Right cardiac atrium (tissue), 5 donors: ENCODE data around the gene ZNF438. TPM values are rescaled to one million over a fixed set of nuclear protein-coding genes. Genes with fewer than 3 reads are reported as not detected.
"Not testable (repeated sequence)": the region's sequence is repeated elsewhere in the genome, so short reads cannot be mapped to it uniquely, and the experiment has no call there.

ENCODE experiments used
- ATAC-seq, 2 donors: fragments of 200-7000 bp; cut with Tn5 transposase; one replicate each; pipeline versions ENCODE4 v1.8.0 to v1.9.1; 2020; ENCODE audit warnings: moderate library complexity in 2 of 2, mild to moderate bottlenecking in 1 of 2
- DNase-seq, 3 donors: peaks; one replicate each; pipeline ENCODE4 v3.0.0-alpha.2; 2020
- H3K27ac ChIP-seq: one replicate; pipeline ENCODE4 v1.5.1; 2013; ENCODE audit warnings: mild to moderate bottlenecking, low read length, control low read depth, moderate library complexity
- H3K27me3 ChIP-seq: one replicate; pipeline ENCODE4 v1.6.1; 2013; ENCODE audit not compliant: control insufficient read depth, insufficient read depth
- H3K4me1 ChIP-seq: one replicate; pipeline ENCODE4 v1.6.1; 2013; ENCODE audit warnings: low read length; ENCODE audit not compliant: control insufficient read depth, insufficient read depth
- H3K4me3 ChIP-seq: one replicate; pipeline ENCODE4 v1.5.1; 2013; ENCODE audit warnings: low read length, control low read depth
- H3K9me3 ChIP-seq: one replicate; pipeline ENCODE4 v1.6.1; 2013; ENCODE audit warnings: low read length; ENCODE audit not compliant: control insufficient read depth
- WGBS: extraction: QIAGEN DNeasy Blood & Tissue Kit; methylation state at CpG from one replicate; pipeline ENCODE4 v1.1.7; 2013; 5-methylcytosine and 5-hydroxymethylcytosine counted together
- intact Hi-C, 4 donors: fragments of 100-400 bp; cut with DNase I; formaldehyde crosslinking; loops; one replicate each; pipeline versions ENCODE4 v1.11.0 to v1.14.0; 2022 to 2023
- polyA plus RNA-seq: library from polyadenylated mRNA; stranded (reverse); fragments of 200-250 nt; gene quantifications from one replicate; pipeline ENCODE4 v1.2.3, GENCODE V29; 2013
- total RNA-seq, 4 donors: library from RNA; stranded (reverse); fragmentation: NEBNext Ultra II Directional; extraction: Animal tissue kit (Norgen Biotek cat#: 25700); gene quantifications; one replicate each; pipeline ENCODE4 v1.2.1, GENCODE V29; 2021
- donor health status: healthy with polysubstance abuse.
- donor health status: DM: no; HTN: yes; CAD: no.
- donor health status: DM: no; HTN: no; CAD: no.
- donor health status: DM: no; HTN: yes; CAD: no; lungs with severe emphysema.
- donor health status: DM: yes; HTN: yes; CAD: no.

The ZNF438 gene
- total and polyA plus RNA-seq, 5 donors = 14.9 to 17.1 (median 15.6) TPM

DNA sequence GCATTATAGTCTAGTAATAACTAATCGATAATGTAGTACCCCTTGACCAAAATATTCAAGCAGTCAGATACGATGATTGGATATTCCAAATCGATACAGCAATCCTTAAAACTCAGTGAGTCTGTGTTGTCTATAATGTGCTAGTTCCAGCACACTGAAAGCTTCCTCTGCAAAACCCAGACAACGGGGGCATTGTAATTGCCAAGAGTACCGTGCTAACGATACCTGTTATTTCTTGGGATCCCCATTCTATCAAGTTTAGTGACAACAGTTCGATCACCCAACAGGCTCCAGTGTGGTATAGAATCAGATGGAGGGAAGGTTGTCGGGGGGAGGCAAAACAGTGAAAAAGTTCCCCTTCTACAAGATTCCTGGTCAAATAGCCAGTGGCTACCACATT, 865 bp downstream of the ZNF438 start:
- 70% methylated on average over 8 of the region's 8 CpGs for WGBS
- Histone ChIP-seq H3K4me3 (peak overlapping the region; percentile 47), H3K9me3 (no peaks in the 10 kb centered on the region), H3K27me3 (no peaks in the 10 kb centered on the region), H3K4me1 (peaks cover 8% of the 10 kb centered on the region), H3K27ac (peak overlapping the region; percentile 90)
- intact Hi-C loops = loop anchor here in 3 of 4 donors (5.0 to 10.0 kb wide), 3 partner anchors 104 to 287 kb away; partner anchors contain the start of gene ZEB1 (in 1 of the 3)
- ATAC-seq = no peak
- no peak for DNase-seq

DNA sequence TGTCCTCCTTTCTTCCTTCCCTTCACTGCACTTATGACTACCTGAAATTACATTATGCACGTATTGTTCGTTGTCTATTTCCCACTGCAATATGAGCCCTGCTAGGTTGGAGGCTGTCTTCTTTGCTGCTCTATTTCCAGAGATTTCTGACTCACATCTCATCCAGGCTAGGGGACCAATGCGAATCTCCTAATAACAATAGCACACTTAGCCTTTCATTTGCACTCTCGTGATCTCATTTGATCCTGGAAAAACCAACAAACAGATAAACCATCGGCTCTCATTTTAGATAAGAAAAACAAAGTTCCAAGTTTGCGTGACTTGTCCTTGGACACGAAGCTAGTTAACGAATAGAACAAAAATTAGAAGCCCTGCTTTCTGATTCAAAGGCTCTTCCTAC, 1.4 kb downstream of the ZNF438 start:
- peaks cover 8% of the 10 kb centered on the region for H3K4me1 ChIP-seq
- 47% methylated on average over 8 of the region's 8 CpGs for WGBS
- no peaks in the 10 kb centered on the region for H3K27me3 ChIP-seq
- H3K27ac ChIP-seq = no peak overlapping the region
- H3K4me3 ChIP-seq = peak overlapping the region; percentile 42
- no peak for DNase-seq
- no peak for ATAC-seq
- no peaks in the 10 kb centered on the region for H3K9me3 ChIP-seq
- intact Hi-C loops = loop anchor here in 3 of 4 donors (5.0 to 10.0 kb wide), 3 partner anchors 105 to 287 kb away; partner anchors contain the start of gene ZEB1 (in 1 of the 3)

DNA sequence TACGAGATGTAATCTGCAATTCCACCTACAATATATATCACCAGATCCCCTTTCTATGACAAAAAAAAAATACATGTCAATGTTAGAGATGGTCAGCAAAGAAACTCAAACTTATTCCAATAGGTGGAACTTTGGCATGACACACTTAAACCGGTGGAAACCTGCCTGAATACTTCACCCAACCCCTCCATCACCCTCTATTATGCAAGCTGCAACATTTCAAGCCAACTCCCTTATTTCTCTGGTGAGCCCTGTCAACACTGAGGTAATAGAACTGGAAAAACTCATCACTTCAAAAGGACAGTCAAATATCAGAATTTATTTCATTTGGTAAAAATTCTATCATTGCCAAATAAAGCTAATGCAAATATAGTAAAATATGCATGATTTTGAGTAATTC, 3.6 kb downstream of the ZNF438 start:
- ATAC-seq (no peak), DNase-seq (no peak)
- Histone ChIP-seq H3K27ac (no peak overlapping the region), H3K9me3 (no peaks in the 10 kb centered on the region), H3K27me3 (no peaks in the 10 kb centered on the region), H3K4me1 (peaks cover 8% of the 10 kb centered on the region), H3K4me3 (no peak overlapping the region)
- 58% methylated on average over 2 of the region's 2 CpGs for WGBS
- intact Hi-C loops = loop anchor here in 1 of 4 donors (10.0 kb wide), 1 partner anchor 243 kb away; no protein-coding TSS in a partner anchor

DNA sequence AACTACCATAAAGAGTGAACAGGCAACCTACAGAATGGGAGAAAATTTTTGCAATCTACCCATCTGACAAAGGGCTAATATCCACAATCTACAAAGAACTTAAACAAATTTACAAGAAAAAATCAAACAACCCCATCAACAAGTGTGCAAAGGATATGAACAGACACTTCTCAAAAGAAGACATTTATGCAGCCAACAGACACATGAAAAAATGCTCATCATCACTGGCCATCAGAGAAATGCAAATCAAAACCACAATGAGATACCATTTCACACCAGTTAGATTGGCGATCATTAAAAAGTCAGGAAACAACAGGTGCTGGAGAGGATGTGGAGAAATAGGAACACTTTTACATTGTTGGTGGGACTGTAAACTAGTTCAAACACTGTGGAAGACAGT, 5.4 kb downstream of the ZNF438 start:
- not testable (repeated sequence) for H3K27ac ChIP-seq, H3K9me3 ChIP-seq, DNase-seq, H3K27me3 ChIP-seq, H3K4me3 ChIP-seq, H3K4me1 ChIP-seq, ATAC-seq
- intact Hi-C loops = loop anchor here in 1 of 4 donors (10.0 kb wide), 1 partner anchor 241 kb away; no protein-coding TSS in a partner anchor
- WGBS = 100% methylated on average over 1 of the region's 1 CpG

DNA sequence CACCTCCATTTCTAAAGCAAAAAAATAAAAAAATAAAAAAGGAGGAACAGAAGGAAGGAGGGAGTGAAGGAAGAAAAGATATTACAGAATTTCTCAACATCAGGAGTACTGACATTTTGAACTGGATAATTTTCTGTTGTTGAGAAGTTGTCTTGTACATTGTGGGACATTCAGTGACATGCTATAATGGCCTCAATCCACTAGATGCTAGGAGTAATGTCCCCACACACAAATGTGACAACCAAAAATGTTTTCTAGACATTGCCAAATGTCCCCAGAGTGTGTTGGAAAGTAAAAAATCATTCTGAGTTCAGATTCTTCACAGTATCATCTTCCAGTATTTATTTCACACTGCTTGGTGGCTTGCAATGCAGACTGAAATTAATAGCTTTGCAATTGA, 6.5 kb downstream of the ZNF438 start:
- ATAC-seq (no peak), DNase-seq (no peak)
- peaks cover 5% of the 10 kb centered on the region for H3K4me1 ChIP-seq
- H3K27me3 ChIP-seq = no peaks in the 10 kb centered on the region
- H3K4me3 ChIP-seq = no peak overlapping the region
- no peaks in the 10 kb centered on the region for H3K9me3 ChIP-seq
- intact Hi-C loops = loop anchor here in 1 of 4 donors (10.0 kb wide), 1 partner anchor 240 kb away; no protein-coding TSS in a partner anchor
- H3K27ac ChIP-seq = no peak overlapping the region

DNA sequence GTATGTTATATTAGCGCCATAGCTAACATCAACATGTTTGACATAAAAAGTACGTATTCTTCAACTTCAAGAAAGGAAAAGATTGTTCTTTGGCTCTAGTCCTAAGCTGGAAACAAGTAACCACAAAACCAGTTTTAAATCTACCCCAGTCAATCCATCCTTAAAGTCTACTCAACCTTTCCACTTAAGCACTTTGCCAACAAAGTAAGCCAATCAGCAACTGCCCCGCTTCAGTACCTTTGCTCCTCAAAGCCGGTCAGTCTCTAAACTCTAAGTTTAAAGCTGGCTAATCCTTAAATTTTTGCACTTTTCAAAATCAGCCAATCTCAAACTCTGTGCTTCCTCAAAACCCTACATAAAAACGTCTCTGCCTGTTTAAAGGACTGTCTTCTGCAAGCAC, 8.1 kb downstream of the ZNF438 start:
- H3K27me3 ChIP-seq = no peaks in the 10 kb centered on the region
- DNase-seq (no peak), ATAC-seq (no peak)
- H3K9me3 ChIP-seq = no peaks in the 10 kb centered on the region
- no peak overlapping the region for H3K27ac ChIP-seq
- WGBS = 91% methylated on average over 5 of the region's 5 CpGs
- H3K4me3 ChIP-seq = no peak overlapping the region
- peaks cover 3% of the 10 kb centered on the region for H3K4me1 ChIP-seq
- intact Hi-C loops = loop anchor here in 1 of 4 donors (10.0 kb wide), 1 partner anchor 239 kb away; no protein-coding TSS in a partner anchor

DNA sequence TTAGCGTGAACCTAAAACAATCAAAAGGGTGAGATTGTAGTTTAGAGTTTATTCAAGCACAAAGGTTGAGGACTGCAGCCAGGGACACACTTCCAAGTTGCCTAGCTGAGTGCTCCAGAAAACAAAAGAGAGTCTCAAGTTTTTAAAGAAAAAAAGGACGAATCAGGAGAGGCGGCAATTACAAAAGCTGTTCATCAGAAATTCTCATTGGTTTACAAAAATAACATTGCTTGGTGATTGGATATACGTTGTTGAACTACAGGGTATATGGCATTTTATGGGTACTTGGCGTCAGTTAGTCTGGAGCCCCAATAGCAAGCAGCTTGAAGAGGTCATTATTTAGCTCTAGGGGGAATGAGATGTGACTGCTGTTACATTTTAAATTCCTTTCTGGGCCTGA, 11.5 kb downstream of the ZNF438 start:
- Histone ChIP-seq H3K9me3 (no peaks in the 10 kb centered on the region), H3K4me3 (no peak overlapping the region), H3K27me3 (no peaks in the 10 kb centered on the region), H3K27ac (no peak overlapping the region), H3K4me1 (peaks cover 5% of the 10 kb centered on the region)
- no peak for ATAC-seq
- DNase-seq = peak in 1 of 3 donors; percentile 53
- WGBS = 69% methylated on average over 5 of the region's 5 CpGs
- intact Hi-C loops = loop anchor here in 1 of 4 donors (10.0 kb wide), 1 partner anchor 235 kb away; no protein-coding TSS in a partner anchor

DNA sequence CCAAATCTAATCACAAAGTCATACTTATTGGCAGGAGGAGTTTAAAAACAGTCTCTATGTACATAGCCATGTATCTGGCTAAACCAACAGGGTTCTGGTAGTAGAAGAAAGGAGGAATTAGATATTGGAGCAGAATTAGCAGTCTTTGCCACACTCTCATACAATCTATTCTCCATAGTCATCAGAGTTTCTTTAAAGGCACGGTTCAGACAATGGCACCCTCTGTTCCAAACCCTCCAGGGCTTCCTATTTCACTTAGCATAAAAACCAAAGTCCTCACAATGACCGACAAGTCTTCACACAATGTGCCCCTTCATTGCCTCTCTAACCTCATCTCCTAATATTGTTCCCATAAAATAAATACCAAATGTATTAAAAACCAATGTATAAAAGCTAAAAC, 12.7 kb downstream of the ZNF438 start:
- Histone ChIP-seq H3K27ac (peak overlapping the region; percentile 36), H3K9me3 (no peaks in the 10 kb centered on the region), H3K4me1 (peaks cover 5% of the 10 kb centered on the region), H3K27me3 (no peaks in the 10 kb centered on the region), H3K4me3 (no peak overlapping the region)
- no peak for DNase-seq
- ATAC-seq = peak; percentile 26 to 41
- WGBS = 51% methylated on average over 2 of the region's 2 CpGs
- intact Hi-C loops = loop anchor here in 2 of 4 donors (10.0 kb wide), 1 partner anchor 54 kb away; no protein-coding TSS in a partner anchor

DNA sequence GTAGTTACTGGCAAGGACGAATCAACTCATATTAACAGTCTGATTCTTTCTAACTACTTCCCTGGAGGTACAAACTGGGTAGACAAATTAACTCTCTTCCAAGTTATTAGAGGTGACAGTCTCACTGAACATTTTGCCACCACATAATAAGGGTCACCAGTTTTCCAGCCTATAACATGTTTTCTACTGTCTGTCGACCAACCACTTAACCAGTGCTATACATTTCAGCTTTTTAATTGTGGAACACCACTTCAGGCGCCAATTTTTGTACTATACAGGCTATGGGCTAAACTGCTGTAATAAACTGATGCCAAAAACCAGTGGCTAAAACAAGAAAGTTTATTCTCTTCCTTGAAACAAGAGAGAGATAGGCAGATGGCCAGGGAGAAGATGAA, 13.3 kb downstream of the ZNF438 start:
- whole genome bisulfite sequencing = 83% methylated on average over 3 of the region's 3 CpGs
- H3K4me3 ChIP-seq = no peak overlapping the region
- peak in 1 of 2 donors; percentile 9 for ATAC-seq
- H3K27me3 ChIP-seq = no peaks in the 10 kb centered on the region
- H3K9me3 ChIP-seq = no peaks in the 10 kb centered on the region
- H3K4me1 ChIP-seq = peaks cover 5% of the 10 kb centered on the region
- H3K27ac ChIP-seq = peak overlapping the region; percentile 51
- DNase-seq = no peak
- intact Hi-C loops = loop anchor here in 2 of 4 donors (10.0 kb wide), 1 partner anchor 54 kb away; no protein-coding TSS in a partner anchor

DNA sequence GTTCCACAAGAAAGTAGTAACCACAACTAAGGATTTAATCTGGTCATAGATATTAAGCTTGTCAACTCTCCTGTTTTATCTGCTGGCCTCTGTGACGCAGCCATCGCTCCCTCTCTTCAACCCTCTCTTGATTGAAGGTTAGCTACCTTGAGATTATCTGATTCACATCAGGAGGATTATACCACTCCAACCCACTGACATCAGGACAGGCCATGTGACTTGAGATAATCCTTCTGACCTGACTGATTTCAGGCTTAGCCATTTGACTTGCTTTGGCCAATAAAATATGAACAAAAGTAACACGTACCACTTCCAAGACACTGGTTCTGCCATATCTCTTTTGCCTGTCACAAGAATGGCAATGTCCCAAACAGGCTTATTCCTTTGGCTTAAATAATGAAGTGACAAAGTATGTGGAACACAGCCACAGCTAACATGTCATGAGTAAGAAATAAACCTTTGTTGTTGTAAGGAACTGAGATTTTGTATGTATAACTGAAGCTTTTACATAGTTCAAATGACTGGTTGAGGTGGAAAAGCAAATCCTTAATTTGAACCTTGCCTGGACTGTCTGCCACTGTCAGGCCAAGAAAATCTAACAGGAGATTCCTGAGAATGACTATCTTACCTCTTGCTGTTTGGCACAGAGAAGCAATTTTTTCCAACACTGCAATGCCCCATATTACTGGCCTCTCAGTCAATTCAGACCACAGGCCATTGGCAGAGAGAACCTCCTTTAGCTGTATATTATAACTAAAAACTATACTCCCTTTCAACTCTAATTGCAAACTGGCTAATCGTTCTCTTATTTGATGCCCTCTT, 13.9 kb downstream of the ZNF438 start:
- ATAC-seq (peak; percentile 52 to 58), DNase-seq (no peak)
- Histone ChIP-seq H3K4me1 (peaks cover 5% of the 10 kb centered on the region), H3K9me3 (no peaks in the 10 kb centered on the region), H3K27me3 (no peaks in the 10 kb centered on the region), H3K27ac (peak overlapping the region; percentile 64), H3K4me3 (no peak overlapping the region)
- 52% methylated on average over 4 of the region's 4 CpGs for whole genome bisulfite sequencing
- intact Hi-C loops = loop anchor here in 2 of 4 donors (10.0 kb wide), 1 partner anchor 53 kb away; no protein-coding TSS in a partner anchor
